Right cardiac atrium (tissue), 5 donors: Measurements from ENCODE around the gene TAF1B. TPM values are rescaled to one million over a fixed set of nuclear protein-coding genes. Genes with fewer than 3 reads are reported as not detected.

ENCODE experiments used
- ATAC-seq, 2 donors: fragments of 200-7000 bp; cut with Tn5 transposase; one replicate each; pipeline versions ENCODE4 v1.8.0 to v1.9.1; 2020; ENCODE audit warnings: moderate library complexity in 2 of 2, mild to moderate bottlenecking in 1 of 2
- DNase-seq, 3 donors: peaks; one replicate each; pipeline ENCODE4 v3.0.0-alpha.2; 2020
- H3K27ac ChIP-seq: one replicate; pipeline ENCODE4 v1.5.1; 2013; ENCODE audit warnings: mild to moderate bottlenecking, low read length, control low read depth, moderate library complexity
- H3K27me3 ChIP-seq: one replicate; pipeline ENCODE4 v1.6.1; 2013; ENCODE audit not compliant: control insufficient read depth, insufficient read depth
- H3K4me1 ChIP-seq: one replicate; pipeline ENCODE4 v1.6.1; 2013; ENCODE audit warnings: low read length; ENCODE audit not compliant: control insufficient read depth, insufficient read depth
- H3K4me3 ChIP-seq: one replicate; pipeline ENCODE4 v1.5.1; 2013; ENCODE audit warnings: low read length, control low read depth
- H3K9me3 ChIP-seq: one replicate; pipeline ENCODE4 v1.6.1; 2013; ENCODE audit warnings: low read length; ENCODE audit not compliant: control insufficient read depth
- WGBS: extraction: QIAGEN DNeasy Blood & Tissue Kit; methylation state at CpG from one replicate; pipeline ENCODE4 v1.1.7; 2013; 5-methylcytosine and 5-hydroxymethylcytosine counted together
- intact Hi-C, 4 donors: fragments of 100-400 bp; cut with DNase I; formaldehyde crosslinking; loops; one replicate each; pipeline versions ENCODE4 v1.11.0 to v1.14.0; 2022 to 2023
- polyA plus RNA-seq: library from polyadenylated mRNA; stranded (reverse); fragments of 200-250 nt; gene quantifications from one replicate; pipeline ENCODE4 v1.2.3, GENCODE V29; 2013
- total RNA-seq, 4 donors: library from RNA; stranded (reverse); fragmentation: NEBNext Ultra II Directional; extraction: Animal tissue kit (Norgen Biotek cat#: 25700); gene quantifications; one replicate each; pipeline ENCODE4 v1.2.1, GENCODE V29; 2021
- donor health status: healthy with polysubstance abuse.
- donor health status: DM: no; HTN: yes; CAD: no.
- donor health status: DM: no; HTN: no; CAD: no.
- donor health status: DM: no; HTN: yes; CAD: no; lungs with severe emphysema.
- donor health status: DM: yes; HTN: yes; CAD: no.

The TAF1B gene
- total and polyA plus RNA-seq, 5 donors: 2.9 to 12.4 (median 9.2) TPM

GRCh38 chr2:9954136-9954535, 110.9 kb downstream of the TAF1B start:
- ATAC-seq (no peak), DNase-seq (no peak)
- WGBS: 92% methylated on average over 3 of the region's 3 CpGs
- Histone ChIP-seq H3K9me3 (no peaks in the 10 kb centered on the region), H3K4me3 (no peak overlapping the region), H3K27me3 (no peaks in the 10 kb centered on the region), H3K4me1 (no peaks in the 10 kb centered on the region), H3K27ac (no peak overlapping the region)
- intact Hi-C loops: loop anchor here in 1 of 4 donors (10.0 kb wide), 1 partner anchor 109 kb away; the partner anchor contains the start of gene TAF1B

GRCh38 chr2:9958057-9958456, 114.8 kb downstream of the TAF1B start:
- intact Hi-C loops: loop anchor here in 1 of 4 donors (10.0 kb wide), 1 partner anchor 113 kb away; the partner anchor contains the start of gene TAF1B
- ATAC-seq: no peak
- H3K27ac ChIP-seq: no peak overlapping the region

GRCh38 chr2:9959262-9959661, 116.0 kb downstream of the TAF1B start:
- no peak for DNase-seq
- intact Hi-C loops: loop anchor here in 1 of 4 donors (10.0 kb wide), 1 partner anchor 114 kb away; the partner anchor contains the start of gene TAF1B
- no peaks in the 10 kb centered on the region for H3K27me3 ChIP-seq
- no peak overlapping the region for H3K27ac ChIP-seq
- no peaks in the 10 kb centered on the region for H3K9me3 ChIP-seq
- ATAC-seq: no peak
- WGBS: 93% methylated on average over 3 of the region's 3 CpGs
- no peaks in the 10 kb centered on the region for H3K4me1 ChIP-seq
- no peak overlapping the region for H3K4me3 ChIP-seq

More at GRCh38 chr2:9958057-9958456, 114.8 kb downstream of the TAF1B start:
- no peak overlapping the region for H3K4me3 ChIP-seq
- no peaks in the 10 kb centered on the region for H3K27me3 ChIP-seq
- DNase-seq: no peak
- WGBS: 92% methylated on average over 8 of the region's 8 CpGs
- H3K9me3 ChIP-seq: no peaks in the 10 kb centered on the region
- H3K4me1 ChIP-seq: no peaks in the 10 kb centered on the region

GRCh38 chr2:9961013-9961412, 117.7 kb downstream of the TAF1B start:
- Histone ChIP-seq H3K4me3 (no peak overlapping the region), H3K4me1 (no peaks in the 10 kb centered on the region), H3K9me3 (no peaks in the 10 kb centered on the region), H3K27me3 (no peaks in the 10 kb centered on the region), H3K27ac (no peak overlapping the region)
- DNase-seq (no peak), ATAC-seq (no peak)
- WGBS: 70% methylated on average over 10 of the region's 10 CpGs
- intact Hi-C loops: no loop called here

- ATAC-seq (no peak), DNase-seq (no peak)
- Histone ChIP-seq H3K4me3 (no peak overlapping the region), H3K9me3 (no peaks in the 10 kb centered on the region), H3K27ac (no peak overlapping the region), H3K27me3 (no peaks in the 10 kb centered on the region), H3K4me1 (no peaks in the 10 kb centered on the region)
- intact Hi-C loops: no loop called here
- WGBS: 84% methylated on average over 7 of the region's 7 CpGs
Observed at GRCh38 chr2:9964334-9964980, 121.2 kb downstream of the TAF1B start.

GRCh38 chr2:9965119-9965822, 122.0 kb downstream of the TAF1B start:
- Histone ChIP-seq H3K4me3 (no peak overlapping the region), H3K27ac (no peak overlapping the region), H3K4me1 (no peaks in the 10 kb centered on the region), H3K9me3 (no peaks in the 10 kb centered on the region), H3K27me3 (no peaks in the 10 kb centered on the region)
- DNase-seq: no peak
- 80% methylated on average over 8 of the region's 8 CpGs for WGBS
- intact Hi-C loops: no loop called here
- ATAC-seq: no peak

GRCh38 chr2:9966491-9967022, 123.3 kb downstream of the TAF1B start:
- intact Hi-C loops: no loop called here
- 68% methylated on average over 3 of the region's 3 CpGs for WGBS
- Histone ChIP-seq H3K4me3 (no peak overlapping the region), H3K4me1 (no peaks in the 10 kb centered on the region), H3K27ac (no peak overlapping the region), H3K9me3 (no peaks in the 10 kb centered on the region), H3K27me3 (no peaks in the 10 kb centered on the region)
- ATAC-seq (no peak), DNase-seq (no peak)

GRCh38 chr2:9967053-9967775, 123.9 kb downstream of the TAF1B start:
- WGBS: 93% methylated on average over 11 of the region's 11 CpGs
- Histone ChIP-seq H3K4me1 (no peaks in the 10 kb centered on the region), H3K27me3 (no peaks in the 10 kb centered on the region), H3K9me3 (no peaks in the 10 kb centered on the region), H3K4me3 (no peak overlapping the region), H3K27ac (no peak overlapping the region)
- DNase-seq (no peak), ATAC-seq (no peak)
- intact Hi-C loops: no loop called here

GRCh38 chr2:9968553-9969497, 125.6 kb downstream of the TAF1B start:
- no peak overlapping the region for H3K27ac ChIP-seq
- no peaks in the 10 kb centered on the region for H3K27me3 ChIP-seq
- intact Hi-C loops: no loop called here
- no peak for DNase-seq
- 96% methylated on average over 10 of the region's 10 CpGs for WGBS
- no peak for ATAC-seq
- H3K4me3 ChIP-seq: no peak overlapping the region
- H3K9me3 ChIP-seq: no peaks in the 10 kb centered on the region
- H3K4me1 ChIP-seq: no peaks in the 10 kb centered on the region
